Activated T-helper 17 cell treated with anti-CD3 and anti-CD28 coated beads, Interleukin-2, amount 50 U/mL, for 72 hours (primary cell): ENCODE measurements around the gene GPSM3. TPM values are rescaled to one million over a fixed set of nuclear protein-coding genes. Genes with fewer than 3 reads are reported as not detected.
A peak's percentile ranks its signal among the peaks of the same experiment; 100 is the strongest.

ENCODE experiments used
- ATAC-seq: fragments of 150-1000 bp; cut with Tn5 transposase; replicated peaks from 2 replicates; pipeline ENCODE4 v1.10.0; 2021; ENCODE audit warnings: mild to moderate bottlenecking, moderate library complexity
- H3K27ac Mint-ChIP-seq: one replicate; pipeline ENCODE4 v1.8.0; 2022; ENCODE audit warnings: mixed read lengths
- H3K27me3 Mint-ChIP-seq: one replicate; pipeline ENCODE4 v1.8.0; 2022; ENCODE audit warnings: mixed read lengths
- H3K36me3 Mint-ChIP-seq: one replicate; pipeline ENCODE4 v1.8.0; 2022; ENCODE audit warnings: low read depth, mild to moderate bottlenecking, mixed read lengths
- H3K4me1 Mint-ChIP-seq: one replicate; pipeline ENCODE4 v1.8.0; 2022; ENCODE audit warnings: mixed read lengths
- H3K4me3 Mint-ChIP-seq: one replicate; pipeline ENCODE4 v1.8.0; 2022; ENCODE audit warnings: mild to moderate bottlenecking, mixed read lengths
- H3K9me3 Mint-ChIP-seq: one replicate; pipeline ENCODE4 v1.8.0; 2022; ENCODE audit warnings: mixed read lengths
- total RNA-seq, 2 donors: library from RNA; stranded (reverse); gene quantifications; one replicate each; pipeline ENCODE4 v1.2.3, GENCODE V29; 2022

Gene GPSM3
- total RNA-seq, 2 donors from 2014 or later: 136 to 227 TPM

- Mint-ChIP-seq H3K9me3 (no peaks in the 10 kb centered on the region), H3K4me3 (peak overlapping the region; percentile 90), H3K27me3 (no peaks in the 10 kb centered on the region), H3K27ac (peak overlapping the region; percentile 96), H3K4me1 (peaks cover 33% of the 10 kb centered on the region), H3K36me3 (peaks cover 43% of the 10 kb centered on the region)
- no peak for ATAC-seq
These were observed 15.8 kb downstream of the GPSM3 start for GRCh38 chr6:32176476-32177182.

- Mint-ChIP-seq H3K36me3 (peaks cover 41% of the 10 kb centered on the region), H3K27me3 (no peaks in the 10 kb centered on the region), H3K4me1 (peaks cover 33% of the 10 kb centered on the region), H3K27ac (peak within 1 kb of the TSS; percentile 96), H3K9me3 (no peaks in the 10 kb centered on the region), H3K4me3 (peak within 1 kb of the TSS; percentile 90)
- ATAC-seq: peak; percentile 61
These were observed 16.6 kb downstream of the GPSM3 start, which contains the start of gene AGPAT1 for GRCh38 chr6:32175711-32176475. TSS of gene AGPAT1 (minus strand) at chr6:32176084. CDS start at chr6:32171496, 4,588 bp downstream.

DNA sequence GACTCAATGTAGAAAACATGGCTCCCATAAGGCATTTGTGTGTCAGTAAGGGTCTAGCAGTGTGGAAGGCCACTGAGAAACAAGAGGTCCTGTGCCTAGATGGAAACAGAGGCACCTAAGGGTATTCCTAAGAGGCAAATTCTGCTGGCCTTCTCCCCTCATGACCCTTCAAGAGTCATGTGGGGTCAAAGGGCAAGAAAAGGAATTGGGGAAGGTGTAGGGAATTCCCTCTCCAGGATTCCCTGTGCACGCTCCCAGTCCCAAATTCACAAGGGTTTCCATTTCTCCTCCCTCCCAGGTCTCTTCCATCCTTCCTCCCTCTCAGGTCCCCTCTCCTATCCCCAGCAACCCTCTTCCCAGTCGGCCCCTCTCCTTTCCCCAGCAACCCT, 17.1 kb downstream of the GPSM3 start:
- H3K4me3 Mint-ChIP-seq: peak overlapping the region; percentile 90
- peak overlapping the region; percentile 42 for H3K27ac Mint-ChIP-seq
- H3K27me3 Mint-ChIP-seq: no peaks in the 10 kb centered on the region
- H3K9me3 Mint-ChIP-seq: no peaks in the 10 kb centered on the region
- no peak for ATAC-seq
- H3K4me1 Mint-ChIP-seq: peaks cover 33% of the 10 kb centered on the region
- peaks cover 41% of the 10 kb centered on the region for H3K36me3 Mint-ChIP-seq

GRCh38 chr6:32174416-32174815, 18.0 kb downstream of the GPSM3 start:
- no peak for ATAC-seq
- H3K27me3 Mint-ChIP-seq: no peaks in the 10 kb centered on the region
- H3K27ac Mint-ChIP-seq: peak overlapping the region; percentile 14

GRCh38 chr6:32173051-32173727, 19.3 kb downstream of the GPSM3 start:
- H3K4me1 Mint-ChIP-seq: peaks cover 23% of the 10 kb centered on the region
- H3K36me3 Mint-ChIP-seq: peaks cover 38% of the 10 kb centered on the region
- H3K9me3 Mint-ChIP-seq: no peaks in the 10 kb centered on the region
- no peaks in the 10 kb centered on the region for H3K27me3 Mint-ChIP-seq
- H3K27ac Mint-ChIP-seq: peak overlapping the region; percentile 14
- no peak for ATAC-seq
- no peak overlapping the region for H3K4me3 Mint-ChIP-seq

More at GRCh38 chr6:32174416-32174815, 18.0 kb downstream of the GPSM3 start:
- H3K4me3 Mint-ChIP-seq: peak overlapping the region; percentile 90
- H3K9me3 Mint-ChIP-seq: no peaks in the 10 kb centered on the region
- peaks cover 31% of the 10 kb centered on the region for H3K4me1 Mint-ChIP-seq
- peaks cover 41% of the 10 kb centered on the region for H3K36me3 Mint-ChIP-seq

GRCh38 chr6:32171234-32171633, 21.2 kb downstream of the GPSM3 start:
- peaks cover 18% of the 10 kb centered on the region for H3K4me1 Mint-ChIP-seq
- peaks cover 39% of the 10 kb centered on the region for H3K36me3 Mint-ChIP-seq
- H3K4me3 Mint-ChIP-seq: no peak overlapping the region
- no peaks in the 10 kb centered on the region for H3K9me3 Mint-ChIP-seq
- H3K27me3 Mint-ChIP-seq: no peaks in the 10 kb centered on the region
- no peak for ATAC-seq
- peak overlapping the region; percentile 17 for H3K27ac Mint-ChIP-seq

- H3K27me3 Mint-ChIP-seq: no peaks in the 10 kb centered on the region
- H3K4me3 Mint-ChIP-seq: no peak overlapping the region
- peaks cover 16% of the 10 kb centered on the region for H3K4me1 Mint-ChIP-seq
- ATAC-seq: no peak
- H3K36me3 Mint-ChIP-seq: peaks cover 39% of the 10 kb centered on the region
- no peaks in the 10 kb centered on the region for H3K9me3 Mint-ChIP-seq
- H3K27ac Mint-ChIP-seq: peak overlapping the region; percentile 59
These were observed 22.1 kb downstream of the GPSM3 start for GRCh38 chr6:32170294-32170693.

DNA sequence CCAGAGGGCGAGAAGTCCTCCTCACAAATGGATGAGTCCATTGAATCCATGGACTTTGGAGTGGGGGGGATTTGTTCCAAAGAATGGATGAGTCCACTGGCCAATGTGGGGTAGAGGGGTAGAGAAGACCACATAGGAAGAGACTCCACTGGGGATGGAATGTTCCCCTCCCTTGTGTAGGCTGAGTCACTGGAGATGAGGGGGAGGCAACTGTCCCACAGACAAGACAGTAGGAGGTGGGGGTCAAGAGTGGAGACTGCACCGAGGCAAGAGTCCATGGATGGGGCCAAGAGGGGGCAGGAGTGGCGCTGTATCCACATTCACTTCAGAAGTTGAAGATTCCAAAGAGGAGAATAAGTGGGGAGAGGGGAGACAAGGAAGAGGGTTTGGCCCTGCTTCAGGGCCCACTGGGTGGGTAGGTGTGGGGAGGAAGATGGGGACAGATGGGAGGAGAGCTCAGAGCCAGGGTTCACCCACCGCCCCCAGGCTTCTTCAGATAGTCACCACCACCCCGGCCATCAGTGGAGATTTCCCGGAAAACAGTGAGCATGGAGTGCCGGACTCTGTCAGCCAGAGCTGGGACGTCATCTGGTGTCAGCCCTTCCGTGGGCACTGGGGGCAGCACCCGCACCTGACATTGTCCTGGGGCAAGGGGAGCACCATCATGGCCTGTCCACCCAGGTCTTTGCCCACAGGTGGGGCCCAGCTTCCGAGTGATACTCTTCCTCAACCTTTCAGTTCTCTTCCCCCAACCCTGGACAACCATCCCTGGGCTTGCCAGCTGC, 23.4 kb downstream of the GPSM3 start:
- ATAC-seq: no peak
- Mint-ChIP-seq H3K4me1 (peaks cover 16% of the 10 kb centered on the region), H3K27ac (peak overlapping the region; percentile 38), H3K27me3 (no peaks in the 10 kb centered on the region), H3K4me3 (no peak overlapping the region), H3K9me3 (no peaks in the 10 kb centered on the region), H3K36me3 (peaks cover 45% of the 10 kb centered on the region)

DNA sequence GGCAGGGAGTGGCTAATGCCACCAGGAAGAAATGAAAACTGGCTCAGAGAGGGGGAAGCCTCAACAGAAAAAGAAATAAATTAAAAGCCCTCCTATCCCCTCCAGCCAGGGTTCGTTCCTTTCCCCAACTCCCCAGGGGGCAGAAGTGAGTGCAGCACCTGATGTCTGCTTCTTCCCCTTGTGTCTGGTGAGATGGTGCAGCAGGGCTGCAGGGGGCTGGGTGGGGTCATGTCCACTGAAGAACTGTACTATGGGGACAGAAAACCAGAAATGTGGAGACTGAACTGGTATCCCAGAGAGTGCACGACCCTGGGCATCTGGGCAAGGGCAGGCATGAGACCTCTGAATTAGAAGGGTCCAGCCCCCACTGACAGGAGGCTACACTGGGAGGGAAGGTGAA, 24.1 kb downstream of the GPSM3 start:
- no peak overlapping the region for H3K4me3 Mint-ChIP-seq

GRCh38 chr6:32167761-32168262, 24.6 kb downstream of the GPSM3 start:
- Mint-ChIP-seq H3K4me1 (peaks cover 9% of the 10 kb centered on the region), H3K27me3 (no peaks in the 10 kb centered on the region), H3K36me3 (peaks cover 45% of the 10 kb centered on the region), H3K4me3 (no peak overlapping the region), H3K9me3 (no peaks in the 10 kb centered on the region), H3K27ac (peak overlapping the region; percentile 38)
- no peak for ATAC-seq

More for the DNA sequence above, 24.1 kb downstream of the GPSM3 start:
- no peak for ATAC-seq
- no peaks in the 10 kb centered on the region for H3K9me3 Mint-ChIP-seq
- H3K4me1 Mint-ChIP-seq: peaks cover 10% of the 10 kb centered on the region
- no peaks in the 10 kb centered on the region for H3K27me3 Mint-ChIP-seq
- H3K36me3 Mint-ChIP-seq: peaks cover 45% of the 10 kb centered on the region
- peak overlapping the region; percentile 38 for H3K27ac Mint-ChIP-seq

DNA sequence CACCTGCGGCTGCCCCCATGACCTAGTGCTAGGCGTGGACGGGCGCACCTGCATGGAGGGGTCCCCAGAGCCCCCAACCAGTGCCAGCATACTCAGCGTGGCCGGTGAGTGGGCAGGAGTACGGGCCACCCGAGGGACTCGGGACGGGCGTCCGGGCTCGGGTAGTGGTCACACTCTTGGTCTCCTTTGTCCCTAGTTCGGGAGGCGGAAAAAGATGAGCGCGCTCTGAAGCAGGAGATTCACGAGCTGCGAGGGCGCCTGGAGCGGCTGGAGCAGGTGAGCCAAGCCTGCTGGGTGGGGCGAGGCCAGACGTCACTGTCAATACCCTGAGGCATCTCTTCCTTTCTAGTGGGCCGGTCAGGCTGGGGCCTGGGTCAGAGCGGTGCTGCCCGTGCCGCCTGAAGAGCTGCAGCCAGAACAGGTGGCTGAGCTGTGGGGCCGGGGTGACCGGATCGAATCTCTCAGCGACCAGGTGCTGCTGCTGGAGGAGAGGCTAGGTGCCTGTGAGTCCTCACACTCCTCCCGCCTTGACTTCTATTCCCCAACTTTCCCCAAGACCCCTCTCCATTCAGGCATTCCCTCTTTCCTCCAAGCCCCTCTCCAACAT, 25.2 kb downstream of the GPSM3 start:
- Mint-ChIP-seq H3K4me1 (peaks cover 9% of the 10 kb centered on the region), H3K36me3 (peaks cover 45% of the 10 kb centered on the region), H3K27me3 (no peaks in the 10 kb centered on the region), H3K9me3 (no peaks in the 10 kb centered on the region), H3K27ac (peak overlapping the region; percentile 38), H3K4me3 (no peak overlapping the region)
- no peak for ATAC-seq

GRCh38 chr6:32166411-32167061, 25.9 kb downstream of the GPSM3 start:
- no peaks in the 10 kb centered on the region for H3K27me3 Mint-ChIP-seq
- H3K27ac Mint-ChIP-seq: no peak overlapping the region
- no peaks in the 10 kb centered on the region for H3K9me3 Mint-ChIP-seq
- H3K4me3 Mint-ChIP-seq: no peak overlapping the region
- peaks cover 45% of the 10 kb centered on the region for H3K36me3 Mint-ChIP-seq
- H3K4me1 Mint-ChIP-seq: peaks cover 9% of the 10 kb centered on the region
- ATAC-seq: no peak

GRCh38 chr6:32164295-32164694, 28.1 kb downstream of the GPSM3 start, which contains the start of gene EGFL8:
TSS of gene EGFL8 (plus strand) at chr6:32164595. CDS start at chr6:32166166, 1,571 bp downstream.
- H3K36me3 Mint-ChIP-seq: peaks cover 24% of the 10 kb centered on the region
- no peaks in the 10 kb centered on the region for H3K9me3 Mint-ChIP-seq
- no peak for ATAC-seq
- H3K27ac Mint-ChIP-seq: no peak within 1 kb of the TSS
- no peaks in the 10 kb centered on the region for H3K27me3 Mint-ChIP-seq
- H3K4me3 Mint-ChIP-seq: no peak within 1 kb of the TSS
- H3K4me1 Mint-ChIP-seq: peaks cover 9% of the 10 kb centered on the region
